Muscle of arm (tissue), 12 donors: ENCODE data around the gene PCDHGC5. TPM values are rescaled to one million over a fixed set of nuclear protein-coding genes. Genes with fewer than 3 reads are reported as not detected.

Experiments
- DNase-seq: peaks from one replicate; pipeline ENCODE4 v3.0.0-alpha.2; 2013
- polyA plus RNA-seq, 12 donors: library from polyadenylated mRNA; unstranded; fragments of 120-200 nt; gene quantifications; one replicate each; pipeline ENCODE4 v1.2.1, GENCODE V29; 2013; ENCODE audit not compliant: insufficient read length in 12 of 12

Gene PCDHGC5
- polyA plus RNA-seq, 12 donors: 0.19 to 1.3 (median 0.71) TPM; not detected in 2

GRCh38 chr5:141529002-141529401 is 40.1 kb downstream of the PCDHGC5 start:
- DNase-seq: peak; percentile 49

DNA sequence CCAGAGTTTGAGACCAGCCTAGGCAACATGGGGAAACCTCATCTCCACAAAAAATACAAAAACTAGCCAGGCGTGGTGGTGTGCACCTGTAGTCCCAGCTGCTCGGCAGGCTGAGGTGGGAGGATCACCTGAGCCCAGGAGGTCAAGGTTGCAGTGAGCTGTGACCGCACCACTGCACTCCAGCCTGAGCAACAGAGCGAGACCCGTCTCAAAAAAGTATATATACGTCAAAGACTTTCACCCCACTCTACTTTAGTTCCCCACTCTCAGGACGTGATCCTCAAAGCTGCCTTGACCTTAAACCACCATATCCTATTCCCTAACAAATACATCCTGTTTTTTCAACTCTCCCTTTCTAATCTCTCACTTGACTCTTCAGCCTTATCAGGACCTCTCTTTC is 41.0 kb downstream of the PCDHGC5 start:
- DNase-seq: no peak

DNA sequence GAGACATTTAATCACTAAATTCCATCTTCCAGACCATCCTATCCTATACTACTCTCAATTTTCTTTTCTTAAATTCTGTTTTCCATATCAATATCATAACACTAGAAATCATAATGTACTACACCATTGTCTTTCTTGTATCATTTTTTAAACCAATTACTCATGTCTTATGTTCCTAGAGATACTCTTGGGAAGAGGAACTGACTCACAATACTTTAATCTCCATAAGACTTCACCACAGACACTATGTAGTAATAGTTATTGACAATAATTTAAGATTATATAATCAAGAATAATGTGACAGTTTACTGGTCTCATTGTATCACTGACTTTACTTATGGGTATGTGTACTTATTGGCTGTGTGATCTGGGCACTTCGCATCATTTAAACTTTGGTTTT is 43.8 kb downstream of the PCDHGC5 start:
- DNase-seq: no peak

- no peak for DNase-seq
Measured at GRCh38 chr5:141533897-141534296, 45.0 kb downstream of the PCDHGC5 start.

DNA sequence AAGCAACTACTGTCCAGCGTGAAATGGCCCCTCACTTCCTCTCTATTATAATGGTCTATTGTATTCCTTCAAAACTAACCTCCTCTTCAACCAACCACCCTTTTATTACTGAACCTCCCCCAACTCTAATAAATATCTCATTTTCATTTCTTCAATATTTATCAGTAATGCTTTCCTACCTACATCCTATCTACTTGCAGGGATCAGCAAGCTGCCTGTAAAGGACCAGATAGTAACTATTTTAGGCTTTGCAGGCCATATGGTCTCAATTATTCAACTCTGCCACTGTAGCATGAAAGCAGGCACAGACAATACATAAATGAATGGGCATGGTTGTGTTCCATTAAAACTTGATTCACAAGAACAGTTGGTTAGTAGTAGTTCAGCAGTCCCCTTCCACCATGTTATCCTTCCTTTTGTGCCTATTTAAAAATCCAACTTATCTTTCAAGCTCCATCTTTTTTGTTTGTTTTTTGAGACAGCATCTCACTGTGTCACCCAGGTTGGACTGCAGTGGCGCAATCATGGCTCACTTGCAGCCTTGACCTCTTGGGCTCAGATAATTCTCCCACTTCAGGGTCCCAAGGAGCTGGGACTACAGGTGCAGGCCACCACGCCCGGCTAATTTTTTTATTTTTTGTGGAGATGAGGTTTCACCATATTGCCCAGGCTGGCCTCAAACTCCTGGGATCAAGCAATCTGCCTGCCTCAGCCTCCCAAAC is 45.8 kb downstream of the PCDHGC5 start:
- no peak for DNase-seq

Other genes with a start within 250 kb of the PCDHGC5 start
- gene PCDHB15, start 243.7 kb upstream of the PCDHGC5 start, polyA plus RNA-seq: 10 to 100 TPM in 1 of 12 donors, 1 to 10 TPM in 10, not detected in 1; 5.8 to 12.3 (median 6.8) TPM
- gene SLC25A2, start 185.0 kb upstream of the PCDHGC5 start, polyA plus RNA-seq: not detected
- 100 to 1,000 TPM in 2 of 12 donors, 10 to 100 TPM in 9, not detected in 1; 77.9 to 106 (median 91.7) TPM for gene TAF7, start 168.3 kb upstream of the PCDHGC5 start, polyA plus RNA-seq
- gene PCDHGA1, start 158.6 kb upstream of the PCDHGC5 start, polyA plus RNA-seq: under 1 TPM in 10 of 12 donors, not detected in 2; 0.44 to 0.86 (median 0.56) TPM
- gene PCDHGA2, start 150.3 kb upstream of the PCDHGC5 start, polyA plus RNA-seq: 1 to 10 TPM in 11 of 12 donors, not detected in 1; 1.6 to 5.9 (median 2.5) TPM
- gene PCDHGA3, start 145.3 kb upstream of the PCDHGC5 start, polyA plus RNA-seq: 1 to 10 TPM in 10 of 12 donors, not detected in 2; 1.2 to 1.8 (median 1.4) TPM
- gene PCDHGB1, start 139.0 kb upstream of the PCDHGC5 start, polyA plus RNA-seq: 1 to 10 TPM in 1 of 12 donors, under 1 TPM in 9, not detected in 2; 0.32 to 1.0 (median 0.65) TPM
- gene PCDHGA4, start 134.1 kb upstream of the PCDHGC5 start, polyA plus RNA-seq: 1 to 10 TPM in 9 of 12 donors, under 1 TPM in 1, not detected in 2; 0.93 to 1.9 (median 1.5) TPM
- 1 to 10 TPM in 10 of 12 donors, not detected in 2; 1.8 to 3.0 (median 2.1) TPM for gene PCDHGB2, start 129.1 kb upstream of the PCDHGC5 start, polyA plus RNA-seq
- gene PCDHGA5, start 124.9 kb upstream of the PCDHGC5 start, polyA plus RNA-seq: 1 to 10 TPM in 10 of 12 donors, not detected in 2; 2.1 to 3.4 (median 2.7) TPM
- gene PCDHGB3, start 118.8 kb upstream of the PCDHGC5 start, polyA plus RNA-seq: 1 to 10 TPM in 8 of 12 donors, under 1 TPM in 2, not detected in 2; 0.94 to 2.0 (median 1.3) TPM
- gene PCDHGA6, start 115.2 kb upstream of the PCDHGC5 start, polyA plus RNA-seq: 1 to 10 TPM in 10 of 12 donors, not detected in 2; 2.5 to 5.4 (median 3.5) TPM
- 1 to 10 TPM in 10 of 12 donors, not detected in 2; 1.1 to 2.0 (median 1.6) TPM for gene PCDHGA7, start 106.3 kb upstream of the PCDHGC5 start, polyA plus RNA-seq
- 1 to 10 TPM in 11 of 12 donors, not detected in 1; 1.9 to 3.5 (median 2.3) TPM for gene PCDHGB4, start 101.4 kb upstream of the PCDHGC5 start, polyA plus RNA-seq
- gene PCDHGA8, start 96.4 kb upstream of the PCDHGC5 start, polyA plus RNA-seq: 1 to 10 TPM in 1 of 12 donors, under 1 TPM in 9, not detected in 2; 0.34 to 1.1 (median 0.66) TPM
- gene PCDHGB5, start 91.1 kb upstream of the PCDHGC5 start, polyA plus RNA-seq: 1 to 10 TPM in 11 of 12 donors, not detected in 1; 2.7 to 7.7 (median 4.0) TPM
- 1 to 10 TPM in 11 of 12 donors, not detected in 1; 2.8 to 5.2 (median 4.2) TPM for gene PCDHGA9, start 86.3 kb upstream of the PCDHGC5 start, polyA plus RNA-seq
- 1 to 10 TPM in 11 of 12 donors, not detected in 1; 2.8 to 7.7 (median 4.3) TPM for gene PCDHGB6, start 81.1 kb upstream of the PCDHGC5 start, polyA plus RNA-seq
- gene PCDHGA10, start 76.1 kb upstream of the PCDHGC5 start, polyA plus RNA-seq: 1 to 10 TPM in 11 of 12 donors, not detected in 1; 1.3 to 3.4 (median 1.8) TPM
- gene PCDHGB7, start 71.4 kb upstream of the PCDHGC5 start, polyA plus RNA-seq: 10 to 100 TPM in 3 of 12 donors, 1 to 10 TPM in 8, not detected in 1; 6.5 to 14.7 (median 8.6) TPM
- 1 to 10 TPM in 10 of 12 donors, not detected in 2; 2.6 to 5.1 (median 3.4) TPM for gene PCDHGA11, start 68.0 kb upstream of the PCDHGC5 start, polyA plus RNA-seq
- 1 to 10 TPM in 10 of 12 donors, not detected in 2; 1.2 to 4.6 (median 2.1) TPM for gene PCDHGA12, start 58.6 kb upstream of the PCDHGC5 start, polyA plus RNA-seq
- gene PCDHGC3, start 13.1 kb upstream of the PCDHGC5 start, polyA plus RNA-seq: 100 to 1,000 TPM in 7 of 12 donors, 10 to 100 TPM in 4, not detected in 1; 86.1 to 193 (median 119) TPM
- gene PCDHGC4, start 4.1 kb upstream of the PCDHGC5 start, polyA plus RNA-seq: 1 to 10 TPM in 9 of 12 donors, under 1 TPM in 1, not detected in 2; 0.93 to 2.7 (median 1.7) TPM
- gene DIAPH1, start 129.9 kb downstream of the PCDHGC5 start, polyA plus RNA-seq: 10 to 100 TPM in 11 of 12 donors, not detected in 1; 19.9 to 47.9 (median 22.4) TPM
- gene HDAC3, start 147.8 kb downstream of the PCDHGC5 start, polyA plus RNA-seq: 10 to 100 TPM in 11 of 12 donors, not detected in 1; 36.9 to 87.4 (median 51.4) TPM
- gene RELL2, start 147.9 kb downstream of the PCDHGC5 start, polyA plus RNA-seq: under 1 TPM in 10 of 12 donors, not detected in 2; 0.10 to 0.84 (median 0.29) TPM
- 10 to 100 TPM in 3 of 12 donors, 1 to 10 TPM in 8, not detected in 1; 4.3 to 32.7 (median 7.8) TPM for gene FCHSD1, start 162.3 kb downstream of the PCDHGC5 start, polyA plus RNA-seq
- gene ARAP3, start 193.1 kb downstream of the PCDHGC5 start, polyA plus RNA-seq: 10 to 100 TPM in 11 of 12 donors, not detected in 1; 10.8 to 22.0 (median 13.4) TPM